DND-41 (cell line): ENCODE measurements around the gene CIDEA.

Experiments
- ATAC-seq: fragments of 200-7000 bp; cut with Tn5 transposase; 3 replicates; pipeline ENCODE4 v1.9.1; 2021; ENCODE audit warnings: low read depth; ENCODE audit not compliant: insufficient read depth
- DNase-seq: peaks from one replicate; pipeline ENCODE4 v3.0.0-alpha.2; 2020
- H2AFZ ChIP-seq: 2 replicates; pipeline ENCODE4 v1.6.0; 2012; ENCODE audit warnings: low read depth, low read length
- H3K27ac ChIP-seq: 2 replicates; pipeline ENCODE4 v1.5.1; 2012; ENCODE audit warnings: low read length, inconsistent platforms
- H3K27me3 ChIP-seq: fragments of 200-600 bp; sonication (generic); 2 replicates; pipeline ENCODE4 v1.6.0; 2012; ENCODE audit warnings: low read length, mild to moderate bottlenecking, inconsistent platforms; ENCODE audit not compliant: insufficient read depth, poor library complexity
- H3K36me3 ChIP-seq: 2 replicates; pipeline ENCODE4 v1.5.1; 2012; ENCODE audit warnings: low read length, inconsistent platforms; ENCODE audit not compliant: insufficient read depth
- H3K4me1 ChIP-seq: 2 replicates; pipeline ENCODE4 v1.5.1; 2012; ENCODE audit warnings: mild to moderate bottlenecking, low read length; ENCODE audit not compliant: insufficient read depth
- H3K4me2 ChIP-seq: 2 replicates; pipeline ENCODE4 v1.6.0; 2012; ENCODE audit warnings: mild to moderate bottlenecking, moderate library complexity, low read length, inconsistent platforms; ENCODE audit not compliant: insufficient read depth
- H3K4me3 ChIP-seq, 2 experiments: fragments of 200-600 bp in 1 of 2; shearing (Covaris generic) in 1 of 2; 2 replicates each; pipeline ENCODE4 v1.5.1; 2012 to 2016; ENCODE audit warnings: inconsistent platforms in 2 of 2, low read length in 2 of 2, mild to moderate bottlenecking in 2 of 2, low read depth in 1 of 2, moderate library complexity in 1 of 2
- H3K79me2 ChIP-seq: 2 replicates; pipeline ENCODE4 v1.6.0; 2012; ENCODE audit warnings: low read length, inconsistent platforms; ENCODE audit not compliant: insufficient read depth
- H3K9ac ChIP-seq: 2 replicates; pipeline ENCODE4 v1.6.0; 2012; ENCODE audit warnings: low read depth, mild to moderate bottlenecking, inconsistent platforms, low read length, moderate library complexity
- H3K9me3 ChIP-seq: 2 replicates; pipeline ENCODE4 v1.5.1; 2012; ENCODE audit warnings: low read length, moderate library complexity, mild to moderate bottlenecking, inconsistent platforms; ENCODE audit not compliant: insufficient read depth, severe bottlenecking
- H4K20me1 ChIP-seq: 2 replicates; pipeline ENCODE4 v1.6.0; 2012; ENCODE audit warnings: low read length; ENCODE audit not compliant: insufficient read depth
- CTCF ChIP-seq: IDR thresholded peaks from 2 replicates; pipeline ENCODE4 v1.5.1; 2012; ENCODE audit warnings: borderline replicate concordance, low read length, moderate library complexity, mild to moderate bottlenecking; ENCODE audit not compliant: poor library complexity, severe bottlenecking; ENCODE audit errors: extremely low read depth
- EZH2 ChIP-seq: IDR thresholded peaks from 3 replicates; pipeline ENCODE4 v1.6.1; 2012; ENCODE audit warnings: borderline replicate concordance, low read depth, mild to moderate bottlenecking, moderate library complexity, low read length, inconsistent platforms; ENCODE audit not compliant: severe bottlenecking

CIDEA gene

GRCh38 chr18:12318857-12319256 is 64.7 kb downstream of the CIDEA start:
- H3K4me2 ChIP-seq = no peak overlapping the region
- H3K27ac ChIP-seq = no peak overlapping the region
- DNase-seq (no peak), ATAC-seq (peak; percentile 62; the same call in 1 of the 3 replicates)
- no peaks in the 10 kb centered on the region for H3K36me3 ChIP-seq
- no peak overlapping the region for H3K9ac ChIP-seq
- no peaks in the 10 kb centered on the region for H3K79me2 ChIP-seq
- H2AFZ ChIP-seq = no peak overlapping the region
- H3K4me1 ChIP-seq = no peaks in the 10 kb centered on the region
- H4K20me1 ChIP-seq = no peaks in the 10 kb centered on the region
- H3K27me3 ChIP-seq = peaks cover under 1% of the 10 kb centered on the region
- no peaks in the 10 kb centered on the region for H3K9me3 ChIP-seq
- no peak overlapping the region for H3K4me3 ChIP-seq
- TF ChIP-seq EZH2 (no peak), CTCF (no peak)

- no peaks in the 10 kb centered on the region for H3K9me3 ChIP-seq
- H3K27ac ChIP-seq = no peak overlapping the region
- H3K4me3 ChIP-seq = no peak overlapping the region
- H3K4me1 ChIP-seq = no peaks in the 10 kb centered on the region
- no peaks in the 10 kb centered on the region for H3K79me2 ChIP-seq
- H3K4me2 ChIP-seq = no peak overlapping the region
- no peak for ATAC-seq
- H2AFZ ChIP-seq = no peak overlapping the region
- TF ChIP-seq CTCF (no peak), EZH2 (no peak)
- no peaks in the 10 kb centered on the region for H3K27me3 ChIP-seq
- no peak for DNase-seq
- H4K20me1 ChIP-seq = no peaks in the 10 kb centered on the region
- H3K36me3 ChIP-seq = peaks cover 17% of the 10 kb centered on the region
- H3K9ac ChIP-seq = no peak overlapping the region
Measured at GRCh38 chr18:12321333-12321732, 67.2 kb downstream of the CIDEA start.

GRCh38 chr18:12324991-12325725 is 71.0 kb downstream of the CIDEA start:
- H4K20me1 ChIP-seq = no peaks in the 10 kb centered on the region; the same call in 1 of the 2 replicates
- no peaks in the 10 kb centered on the region for H3K79me2 ChIP-seq
- ATAC-seq (no peak), DNase-seq (no peak)
- no peaks in the 10 kb centered on the region for H3K4me1 ChIP-seq
- TF ChIP-seq CTCF = no peak
- TF ChIP-seq EZH2 = no peak
- no peak overlapping the region for H3K9ac ChIP-seq
- no peaks in the 10 kb centered on the region for H3K9me3 ChIP-seq
- H2AFZ ChIP-seq = no peak overlapping the region
- H3K27me3 ChIP-seq = no peaks in the 10 kb centered on the region
- H3K4me3 ChIP-seq = no peak overlapping the region
- H3K27ac ChIP-seq = no peak overlapping the region
- no peak overlapping the region for H3K4me2 ChIP-seq
- peaks cover 53% of the 10 kb centered on the region for H3K36me3 ChIP-seq
